H54 (cell line): Measurements from ENCODE around the gene SH2D2A.

Experiments
- DNase-seq: peaks from one replicate; pipeline ENCODE4 v3.0.0; 2011; ENCODE audit warnings: low spot score, mixed read lengths; ENCODE audit not compliant: insufficient read length
- FAIRE-seq: peaks from 3 replicates; lab custom pipeline; 2011; peaks lifted over from hg19 to GRCh38; lab: Jason Lieb, UNC
- POLR2A ChIP-seq: IDR thresholded peaks from 2 replicates; pipeline ENCODE4 v1.6.1; 2011; ENCODE audit warnings: low read depth, mild to moderate bottlenecking, low read length

The SH2D2A gene

DNA sequence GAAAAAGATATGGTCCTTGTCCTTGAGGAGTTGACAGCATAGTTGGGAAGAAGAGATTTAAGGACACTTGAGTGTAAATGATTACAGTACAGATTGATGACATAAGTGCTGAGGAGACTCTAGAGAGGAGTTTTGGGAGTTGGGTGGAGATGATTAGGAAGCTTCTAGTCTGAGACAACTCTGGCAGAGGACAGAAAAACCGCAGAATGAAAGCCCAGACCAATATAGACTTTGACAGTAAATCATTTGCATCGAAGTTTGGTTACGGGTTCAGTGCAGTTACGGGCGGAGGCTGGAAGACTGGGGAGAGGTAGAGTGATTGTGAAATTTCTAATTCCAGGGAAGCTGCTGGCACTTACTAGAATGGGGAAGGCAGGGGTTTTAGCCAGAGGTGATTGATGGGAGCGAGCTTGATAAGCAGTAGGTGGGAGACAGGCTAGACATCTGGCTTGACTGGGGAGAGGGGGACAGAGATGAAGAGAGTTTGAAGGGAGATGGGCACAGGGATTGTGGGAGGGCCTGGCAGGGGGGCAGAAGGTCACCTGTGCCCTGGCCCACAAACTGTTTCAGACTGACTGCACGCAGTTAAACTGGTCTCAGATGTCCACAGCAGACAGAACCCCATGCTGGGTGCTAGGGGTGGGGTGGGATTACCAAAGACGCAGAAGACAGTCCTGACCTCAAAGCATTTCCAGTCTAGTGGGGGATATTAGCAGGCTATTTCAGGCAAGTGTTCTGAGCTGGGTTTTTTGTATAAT, 20.1 kb downstream of the SH2D2A start:
- DNase-seq = no peak
- no peak for FAIRE-seq
- no peak for TF ChIP-seq POLR2A

- TF ChIP-seq POLR2A = no peak
- DNase-seq (no peak), FAIRE-seq (no peak)
Observed at GRCh38 chr1:156795787-156796186, 20.9 kb downstream of the SH2D2A start.

GRCh38 chr1:156795374-156795733, 21.3 kb downstream of the SH2D2A start:
- FAIRE-seq = no peak
- no peak for TF ChIP-seq POLR2A
- no peak for DNase-seq

- FAIRE-seq = no peak
- TF ChIP-seq POLR2A = no peak
Observed at GRCh38 chr1:156794506-156795373, 21.9 kb downstream of the SH2D2A start.

DNA sequence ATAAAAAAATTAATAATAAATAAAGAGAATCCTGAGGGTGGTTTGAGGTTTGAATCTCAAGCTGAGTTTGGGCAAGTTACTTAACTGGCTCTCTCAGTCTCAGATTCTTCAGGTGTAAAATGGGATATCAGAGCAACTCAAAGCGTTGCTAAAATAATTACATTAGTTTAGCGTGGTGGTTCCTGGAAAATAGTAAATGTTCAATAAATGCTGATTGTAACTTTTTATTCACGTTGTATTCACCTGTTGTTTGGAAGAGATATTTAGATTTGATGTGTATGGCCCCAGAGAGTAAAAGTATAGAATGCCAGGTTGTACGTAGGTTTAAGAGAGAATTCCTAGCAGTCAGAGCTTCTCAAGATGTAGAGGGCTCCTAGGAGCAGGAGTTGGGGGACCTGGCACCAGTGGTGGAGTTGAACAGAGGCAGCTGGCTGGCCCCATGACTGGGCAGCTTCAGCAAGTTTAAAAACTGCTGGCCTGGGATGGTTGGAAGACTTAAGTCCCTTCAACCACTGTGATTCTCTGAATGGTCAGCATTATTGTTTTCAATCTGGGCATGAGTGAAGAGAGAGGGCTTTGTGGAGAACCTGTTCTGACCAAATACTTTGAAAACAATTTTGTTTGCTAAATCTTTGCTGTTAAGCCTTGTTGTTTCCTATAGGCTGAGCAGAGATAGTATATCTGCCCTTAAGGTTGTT, 26.9 kb downstream of the SH2D2A start:
- no peak for DNase-seq
- FAIRE-seq = no peak
- no peak for TF ChIP-seq POLR2A

More at GRCh38 chr1:156794506-156795373, 21.9 kb downstream of the SH2D2A start:
- DNase-seq = no peak

- no peak for FAIRE-seq
- no peak for DNase-seq
- TF ChIP-seq POLR2A = no peak
Observed at GRCh38 chr1:156788136-156788535, 28.5 kb downstream of the SH2D2A start.

DNA sequence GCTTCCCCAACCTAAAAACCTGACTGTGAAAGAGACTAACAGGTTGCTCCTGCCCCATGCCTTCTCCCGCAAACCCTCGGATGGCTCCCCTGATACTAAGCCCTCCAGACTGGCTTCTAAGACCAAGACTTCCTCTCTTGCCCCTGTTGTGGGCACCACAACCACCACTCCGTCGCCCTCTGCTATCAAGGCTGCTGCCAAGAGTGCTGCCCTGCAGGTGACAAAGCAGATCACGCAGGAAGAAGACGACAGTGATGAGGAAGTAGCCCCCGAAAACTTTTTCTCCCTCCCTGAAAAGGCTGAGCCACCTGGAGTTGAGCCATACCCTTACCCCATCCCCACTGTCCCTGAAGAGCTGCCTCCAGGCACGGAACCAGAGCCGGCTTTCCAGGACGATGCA, 30.0 kb downstream of the SH2D2A start:
- no peak for TF ChIP-seq POLR2A

GRCh38 chr1:156785458-156785857, 31.2 kb downstream of the SH2D2A start:
- no peak for TF ChIP-seq POLR2A
- FAIRE-seq (no peak), DNase-seq (no peak)

More for the DNA sequence above, 30.0 kb downstream of the SH2D2A start:
- no peak for FAIRE-seq
- no peak for DNase-seq

GRCh38 chr1:156781585-156782186, 35.0 kb downstream of the SH2D2A start:
- no peak for TF ChIP-seq POLR2A
- no peak for DNase-seq
- no peak for FAIRE-seq

DNA sequence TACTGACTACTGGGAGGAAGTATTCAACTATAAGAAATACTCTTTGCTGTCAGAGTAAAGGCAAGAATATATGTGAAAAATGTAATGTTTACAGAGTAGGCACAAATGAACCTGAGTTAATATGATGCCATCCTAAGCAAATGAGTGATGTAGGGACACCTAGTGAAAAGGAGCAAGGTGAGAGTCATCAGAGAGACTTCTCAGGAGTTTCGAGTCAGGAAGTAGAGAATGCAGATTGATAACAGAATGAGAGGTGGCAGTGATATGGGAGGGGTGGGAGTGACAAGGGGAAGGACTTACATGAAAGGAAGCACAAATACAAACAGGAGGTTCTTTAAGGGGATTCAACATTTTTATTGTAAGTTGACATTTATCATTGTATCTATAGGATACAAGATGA, 39.1 kb downstream of the SH2D2A start:
- FAIRE-seq = no peak
- no peak for DNase-seq
- TF ChIP-seq POLR2A = no peak

DNA sequence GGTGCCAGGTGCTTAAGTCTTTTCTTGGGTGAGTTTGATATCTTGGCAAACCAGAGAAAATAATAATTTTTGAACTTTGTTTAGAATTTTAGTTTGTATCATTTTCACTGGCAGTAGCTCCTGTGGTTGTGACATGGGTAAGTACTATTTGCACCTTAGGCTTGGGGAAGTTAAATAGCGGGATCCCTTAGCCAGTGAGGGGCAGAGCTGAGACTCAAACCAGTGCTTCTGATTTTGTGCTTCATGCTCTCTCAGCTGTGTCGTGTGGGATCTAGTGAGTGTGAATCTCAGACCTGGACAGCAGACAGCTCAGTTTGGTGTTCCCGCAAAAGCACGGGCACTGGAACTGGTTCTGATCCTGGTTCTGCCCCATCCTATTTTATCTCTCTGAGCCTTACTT, 39.7 kb downstream of the SH2D2A start:
- DNase-seq (no peak), FAIRE-seq (no peak)
- TF ChIP-seq POLR2A = no peak

DNA sequence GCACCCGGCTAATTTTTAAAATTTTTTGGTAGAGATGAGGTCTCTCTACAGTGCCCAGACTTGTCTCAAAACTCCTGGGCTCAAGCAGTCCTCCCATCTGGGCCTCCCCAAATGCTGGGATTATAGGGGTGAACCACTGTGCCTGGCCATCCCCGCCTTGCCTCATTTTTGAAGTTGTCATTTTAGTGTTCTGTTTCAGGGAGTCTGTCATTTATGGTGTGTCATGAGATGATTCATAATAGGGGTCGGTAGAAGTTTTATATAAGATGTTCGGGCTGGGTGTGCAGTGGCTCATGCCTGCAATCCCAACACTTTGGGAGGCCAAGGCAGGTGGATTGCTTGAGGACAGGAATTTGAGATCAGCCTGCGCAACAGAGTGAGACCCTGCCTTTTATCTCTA, 40.8 kb downstream of the SH2D2A start:
- FAIRE-seq (no peak), DNase-seq (no peak)
- TF ChIP-seq POLR2A = no peak

- DNase-seq = no peak
- FAIRE-seq = no peak
- no peak for TF ChIP-seq POLR2A
Observed at GRCh38 chr1:156773607-156774006, 43.0 kb downstream of the SH2D2A start.

- TF ChIP-seq POLR2A = no peak
- DNase-seq = no peak
- FAIRE-seq = no peak
Observed at GRCh38 chr1:156772728-156773497, 43.7 kb downstream of the SH2D2A start.
